22Rv1 (cell line): ENCODE data around the gene GPAT3.

Source experiments
- CTCF ChIP-seq: fragments of 450-650 bp; IDR thresholded peaks from 2 replicates; pipeline ENCODE4 v1.5.1; 2017; ENCODE audit warnings: mild to moderate bottlenecking
- ZFX ChIP-seq: fragments of 450-650 bp; IDR thresholded peaks from 2 replicates; pipeline ENCODE4 v1.6.1; 2017; ENCODE audit warnings: antibody characterized with exemption, borderline replicate concordance

- TF ChIP-seq CTCF (no peak), ZFX (no peak)
Measured at GRCh38 chr4:83552924-83553323, 17.0 kb downstream of the GPAT3 start.
